ENCODE measurements around the gene C14orf132. TPM values are rescaled to one million over a fixed set of nuclear protein-coding genes. Genes with fewer than 3 reads are reported as not detected.

Gene C14orf132
- total and polyA plus RNA-seq, 2 donors (not counting 1 experiment from before 2014, with no cell fraction given) = 12.1 to 48.6 TPM

DNA sequence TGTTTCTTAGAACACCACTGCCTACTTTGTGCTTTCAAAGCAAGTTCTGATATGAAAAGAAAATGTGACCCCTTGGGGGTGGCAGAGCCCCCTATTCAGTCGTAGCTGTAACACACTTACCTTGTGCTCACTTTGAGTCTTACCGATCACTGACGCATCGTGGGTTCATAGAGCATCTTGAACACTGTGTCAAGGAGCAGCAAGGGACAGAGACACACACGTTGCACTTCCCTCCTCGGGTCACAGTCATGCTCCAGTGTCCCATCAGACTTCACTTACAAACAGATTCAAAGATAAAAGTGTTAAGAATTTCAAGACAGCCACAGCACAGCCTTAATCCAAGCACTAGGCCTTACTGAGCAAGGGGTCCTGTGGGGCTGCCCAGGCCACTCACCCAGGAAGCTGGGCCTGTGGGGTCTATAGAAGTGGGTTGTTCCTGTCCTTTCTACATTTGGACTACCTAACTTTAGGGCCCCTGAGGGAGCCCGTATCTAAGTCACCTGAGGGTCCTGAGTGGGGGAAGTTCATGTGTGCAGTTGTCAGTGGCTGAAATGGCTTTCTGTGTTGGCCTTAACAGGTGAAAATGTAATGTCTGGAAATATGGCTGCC lies 90.1 kb downstream of the C14orf132 start:
- Histone ChIP-seq H4K20me1 (ENCODE audit: control insufficient read depth, extremely low read depth, insufficient read depth, low read length) (no peaks in the 10 kb centered on the region), H3K79me2 (ENCODE audit: control insufficient read depth, insufficient read depth, low read length) (no peaks in the 10 kb centered on the region)
- TF ChIP-seq, protein P1, sequence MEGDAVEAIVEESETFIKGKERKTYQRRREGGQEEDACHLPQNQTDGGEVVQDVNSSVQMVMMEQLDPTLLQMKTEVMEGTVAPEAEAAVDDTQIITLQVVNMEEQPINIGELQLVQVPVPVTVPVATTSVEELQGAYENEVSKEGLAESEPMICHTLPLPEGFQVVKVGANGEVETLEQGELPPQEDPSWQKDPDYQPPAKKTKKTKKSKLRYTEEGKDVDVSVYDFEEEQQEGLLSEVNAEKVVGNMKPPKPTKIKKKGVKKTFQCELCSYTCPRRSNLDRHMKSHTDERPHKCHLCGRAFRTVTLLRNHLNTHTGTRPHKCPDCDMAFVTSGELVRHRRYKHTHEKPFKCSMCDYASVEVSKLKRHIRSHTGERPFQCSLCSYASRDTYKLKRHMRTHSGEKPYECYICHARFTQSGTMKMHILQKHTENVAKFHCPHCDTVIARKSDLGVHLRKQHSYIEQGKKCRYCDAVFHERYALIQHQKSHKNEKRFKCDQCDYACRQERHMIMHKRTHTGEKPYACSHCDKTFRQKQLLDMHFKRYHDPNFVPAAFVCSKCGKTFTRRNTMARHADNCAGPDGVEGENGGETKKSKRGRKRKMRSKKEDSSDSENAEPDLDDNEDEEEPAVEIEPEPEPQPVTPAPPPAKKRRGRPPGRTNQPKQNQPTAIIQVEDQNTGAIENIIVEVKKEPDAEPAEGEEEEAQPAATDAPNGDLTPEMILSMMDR (conservative IDR thresholded peaks at IDR 0.05 in 1 of 2, IDR thresholded peaks at IDR 0.05 in 1 of 2; ENCODE audit: low read depth in 1 of 2, low read length in 2 of 2) = no peak
- no peak for TF ChIP-seq EZH2 (IDR thresholded peaks at IDR 0.05; ENCODE audit: low read length, missing control alignments)

DNA sequence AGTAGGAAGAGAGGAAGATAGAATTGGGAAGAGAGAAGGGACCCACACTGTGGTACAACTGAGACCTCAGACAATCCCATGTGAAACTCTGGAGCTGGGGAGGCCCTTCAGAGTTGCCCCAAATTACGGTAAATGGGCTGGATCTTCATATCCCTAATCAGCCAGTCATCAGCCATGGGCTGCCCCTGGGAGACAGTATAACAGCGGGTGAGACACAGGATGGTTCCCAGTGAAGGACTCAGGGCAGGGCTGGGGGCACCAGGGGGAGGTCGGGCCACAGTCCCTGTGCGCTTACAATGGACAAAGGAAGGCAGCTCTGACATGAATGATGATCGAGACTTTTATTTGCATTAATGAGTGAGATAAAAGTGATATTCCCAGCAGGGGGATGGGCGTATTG lies 91.2 kb downstream of the C14orf132 start:
- Histone ChIP-seq H3K4me1 (ENCODE audit: control insufficient read depth, extremely low read depth, insufficient read depth, low read length) (no peaks in the 10 kb centered on the region), H2AFZ (ENCODE audit: low read length) (no peak overlapping the region), H3K79me2 (ENCODE audit: control insufficient read depth, insufficient read depth, low read length) (no peaks in the 10 kb centered on the region), H3K27ac (ENCODE audit: insufficient read depth, low read length) (no peak overlapping the region), H4K20me1 (ENCODE audit: control insufficient read depth, extremely low read depth, insufficient read depth, low read length) (no peaks in the 10 kb centered on the region), H3K9ac (ENCODE audit: insufficient read depth, low read length) (no peak overlapping the region), H3K27me3 (ENCODE audit: control insufficient read depth, insufficient read depth, low read length) (no peaks in the 10 kb centered on the region), H3K4me3 (replicated peaks in 1 of 4; ENCODE audit: control extremely low read depth in 1 of 4, insufficient read depth in 1 of 4, low read depth in 3 of 4, low read length in 4 of 4) (no peak overlapping the region), H3K9me3 (ENCODE audit: control insufficient read depth, insufficient read depth, low read depth, low read length) (no peaks in the 10 kb centered on the region), H3K4me2 (ENCODE audit: extremely low read depth, insufficient read depth, low read length) (no peak overlapping the region), H3K36me3 (ENCODE audit: control insufficient read depth, insufficient read depth, low read length) (no peaks in the 10 kb centered on the region)
- no peak for DNase-seq (ENCODE audit: low read depth in 2 of 2)
- no peak for TF ChIP-seq EZH2 (IDR thresholded peaks at IDR 0.05; ENCODE audit: low read length, missing control alignments)
- TF ChIP-seq, protein P1 (conservative IDR thresholded peaks at IDR 0.05 in 1 of 2, IDR thresholded peaks at IDR 0.05 in 1 of 2; ENCODE audit: low read depth in 1 of 2, low read length in 2 of 2) = no peak

More for the DNA sequence above, 90.1 kb downstream of the C14orf132 start:
- Histone ChIP-seq H3K27ac (ENCODE audit: insufficient read depth, low read length) (no peak overlapping the region), H3K36me3 (ENCODE audit: control insufficient read depth, insufficient read depth, low read length) (no peaks in the 10 kb centered on the region), H3K4me2 (ENCODE audit: extremely low read depth, insufficient read depth, low read length) (no peak overlapping the region), H3K27me3 (ENCODE audit: control insufficient read depth, insufficient read depth, low read length) (no peaks in the 10 kb centered on the region), H3K4me1 (ENCODE audit: control insufficient read depth, extremely low read depth, insufficient read depth, low read length) (no peaks in the 10 kb centered on the region), H3K4me3 (replicated peaks in 1 of 4; ENCODE audit: control extremely low read depth in 1 of 4, insufficient read depth in 1 of 4, low read depth in 3 of 4, low read length in 4 of 4) (no peak overlapping the region), H2AFZ (ENCODE audit: low read length) (no peak overlapping the region), H3K9ac (ENCODE audit: insufficient read depth, low read length) (no peak overlapping the region), H3K9me3 (ENCODE audit: control insufficient read depth, insufficient read depth, low read depth, low read length) (no peaks in the 10 kb centered on the region)
- DNase-seq (ENCODE audit: low read depth in 2 of 2) = no peak

DNA sequence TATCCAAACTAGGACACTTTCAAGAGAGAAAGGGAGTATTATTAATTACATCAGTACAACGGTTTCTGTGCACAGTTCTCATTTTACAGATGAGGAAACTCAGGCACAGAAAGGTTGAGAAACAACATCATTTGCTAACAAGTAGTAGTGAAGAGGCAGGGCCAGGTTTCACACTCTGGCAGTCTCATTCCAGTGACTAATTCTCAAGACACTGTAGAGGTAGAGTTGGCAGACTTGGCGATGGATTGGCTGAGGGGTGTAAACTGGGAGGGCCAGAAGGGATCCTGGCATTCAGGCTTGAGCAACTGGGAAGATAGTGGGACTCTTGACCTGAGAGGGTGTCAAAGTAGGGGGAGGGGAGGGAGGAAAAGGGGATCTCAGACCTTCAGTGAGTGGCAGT lies 91.7 kb downstream of the C14orf132 start:
- H3K27ac ChIP-seq (ENCODE audit: insufficient read depth, low read length) = no peak overlapping the region
- H3K4me1 ChIP-seq (ENCODE audit: control insufficient read depth, extremely low read depth, insufficient read depth, low read length) = no peaks in the 10 kb centered on the region
- H2AFZ ChIP-seq (ENCODE audit: low read length) = no peak overlapping the region
- H3K9me3 ChIP-seq (ENCODE audit: control insufficient read depth, insufficient read depth, low read depth, low read length) = no peaks in the 10 kb centered on the region
- no peak overlapping the region for H3K4me2 ChIP-seq (ENCODE audit: extremely low read depth, insufficient read depth, low read length)
- peak; percentile 46 to 64 for DNase-seq (ENCODE audit: low read depth in 2 of 2)
- H4K20me1 ChIP-seq (ENCODE audit: control insufficient read depth, extremely low read depth, insufficient read depth, low read length) = no peaks in the 10 kb centered on the region
- no peaks in the 10 kb centered on the region for H3K79me2 ChIP-seq (ENCODE audit: control insufficient read depth, insufficient read depth, low read length)
- no peak for TF ChIP-seq EZH2 (IDR thresholded peaks at IDR 0.05; ENCODE audit: low read length, missing control alignments)
- TF ChIP-seq, protein P1 (conservative IDR thresholded peaks at IDR 0.05 in 1 of 2, IDR thresholded peaks at IDR 0.05 in 1 of 2; ENCODE audit: low read depth in 1 of 2, low read length in 2 of 2) = no peak
- H3K4me3 ChIP-seq (replicated peaks in 1 of 4; ENCODE audit: control extremely low read depth in 1 of 4, insufficient read depth in 1 of 4, low read depth in 3 of 4, low read length in 4 of 4) = no peak overlapping the region
- no peaks in the 10 kb centered on the region for H3K36me3 ChIP-seq (ENCODE audit: control insufficient read depth, insufficient read depth, low read length)
- no peak overlapping the region for H3K9ac ChIP-seq (ENCODE audit: insufficient read depth, low read length)
- H3K27me3 ChIP-seq (ENCODE audit: control insufficient read depth, insufficient read depth, low read length) = no peaks in the 10 kb centered on the region
